Esophagus muscularis mucosa (tissue), 4 donors: Measurements from ENCODE around the gene HOXD8.

Experiments
- EP300 ChIP-seq: sonication (generic); formaldehyde crosslinking; IDR thresholded peaks from one replicate; pipeline ENCODE4 v1.6.1; 2017; ENCODE audit warnings: antibody characterized with exemption
- POLR2A ChIP-seq: fragments of 450-650 bp; IDR thresholded peaks from one replicate; pipeline ENCODE4 v1.6.1; 2017; ENCODE audit warnings: antibody characterized with exemption, moderate library complexity, mild to moderate bottlenecking, low read depth
- POLR2AphosphoS5 ChIP-seq, 2 donors: sonication (generic); formaldehyde crosslinking; IDR thresholded peaks; one replicate each; pipeline ENCODE4 v1.6.1; 2017; ENCODE audit warnings: antibody characterized with exemption in 2 of 2
- TF ChIP-seq, protein P1 (sequence below), 3 experiments: fragments of 200-600 bp in 2 of 3; fragments of 450-650 bp in 1 of 3; sonication (generic) in 2 of 3; IDR thresholded peaks; one replicate each; pipeline ENCODE4 v1.5.1; 2017 to 2019; ENCODE audit warnings: antibody characterized with exemption in 3 of 3, mild to moderate bottlenecking in 2 of 3, moderate library complexity in 1 of 3

- TF ChIP-seq, protein P1, sequence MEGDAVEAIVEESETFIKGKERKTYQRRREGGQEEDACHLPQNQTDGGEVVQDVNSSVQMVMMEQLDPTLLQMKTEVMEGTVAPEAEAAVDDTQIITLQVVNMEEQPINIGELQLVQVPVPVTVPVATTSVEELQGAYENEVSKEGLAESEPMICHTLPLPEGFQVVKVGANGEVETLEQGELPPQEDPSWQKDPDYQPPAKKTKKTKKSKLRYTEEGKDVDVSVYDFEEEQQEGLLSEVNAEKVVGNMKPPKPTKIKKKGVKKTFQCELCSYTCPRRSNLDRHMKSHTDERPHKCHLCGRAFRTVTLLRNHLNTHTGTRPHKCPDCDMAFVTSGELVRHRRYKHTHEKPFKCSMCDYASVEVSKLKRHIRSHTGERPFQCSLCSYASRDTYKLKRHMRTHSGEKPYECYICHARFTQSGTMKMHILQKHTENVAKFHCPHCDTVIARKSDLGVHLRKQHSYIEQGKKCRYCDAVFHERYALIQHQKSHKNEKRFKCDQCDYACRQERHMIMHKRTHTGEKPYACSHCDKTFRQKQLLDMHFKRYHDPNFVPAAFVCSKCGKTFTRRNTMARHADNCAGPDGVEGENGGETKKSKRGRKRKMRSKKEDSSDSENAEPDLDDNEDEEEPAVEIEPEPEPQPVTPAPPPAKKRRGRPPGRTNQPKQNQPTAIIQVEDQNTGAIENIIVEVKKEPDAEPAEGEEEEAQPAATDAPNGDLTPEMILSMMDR (IDR thresholded peaks at IDR 0.05), result no peak
- TF ChIP-seq EP300 (no peak), POLR2A (no peak), POLR2AphosphoS5 (IDR thresholded peaks at IDR 0.05) (no peak)
Observed at GRCh38 chr2:176146645-176147044, 17.1 kb downstream of the HOXD8 start.
